HG03439 (cell line): ENCODE data around the gene GDF7.

Source experiments
- ATAC-seq: cut with Tn5 transposase; IDR thresholded peaks from one replicate; pipeline ENCODE4 v1.9.1; 2021; ENCODE audit warnings: mild to moderate bottlenecking, moderate library complexity; ENCODE audit not compliant: unreplicated experiment

The GDF7 gene

DNA sequence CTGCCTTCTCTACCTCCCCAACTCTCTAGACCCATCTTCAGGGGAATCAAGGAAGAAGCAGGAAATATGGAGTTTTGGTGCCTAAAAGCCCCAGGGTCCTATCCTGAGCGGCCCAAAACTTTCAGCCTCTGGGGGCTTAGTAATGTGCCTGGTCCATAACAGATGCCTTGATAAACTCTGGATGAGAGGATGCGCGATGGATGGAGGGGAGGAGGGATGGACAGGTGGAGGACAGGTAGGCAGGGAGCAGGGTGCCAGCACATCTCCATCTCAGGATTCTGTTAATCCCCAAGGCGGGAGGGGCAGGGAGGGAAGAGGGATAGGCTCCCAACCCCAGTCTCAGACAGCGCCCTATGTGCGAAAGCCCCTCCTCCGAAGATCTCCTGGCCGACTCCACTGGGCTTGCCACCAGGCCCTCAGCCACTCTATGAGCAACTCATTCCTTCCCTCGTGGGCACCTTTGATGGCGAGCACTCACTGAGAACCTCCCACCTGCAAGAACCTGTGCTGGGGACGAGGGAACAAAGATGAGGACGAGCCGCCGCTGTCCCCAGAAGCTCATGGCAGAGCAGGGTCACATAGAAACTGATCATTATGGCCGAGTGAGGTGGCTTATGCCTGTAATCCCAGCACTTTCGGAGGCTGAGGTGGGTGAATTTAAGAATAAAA, 39.1 kb upstream of the GDF7 start:
- no peak for ATAC-seq

GRCh38 chr2:20629181-20629580, 37.8 kb upstream of the GDF7 start:
- no peak for ATAC-seq

DNA sequence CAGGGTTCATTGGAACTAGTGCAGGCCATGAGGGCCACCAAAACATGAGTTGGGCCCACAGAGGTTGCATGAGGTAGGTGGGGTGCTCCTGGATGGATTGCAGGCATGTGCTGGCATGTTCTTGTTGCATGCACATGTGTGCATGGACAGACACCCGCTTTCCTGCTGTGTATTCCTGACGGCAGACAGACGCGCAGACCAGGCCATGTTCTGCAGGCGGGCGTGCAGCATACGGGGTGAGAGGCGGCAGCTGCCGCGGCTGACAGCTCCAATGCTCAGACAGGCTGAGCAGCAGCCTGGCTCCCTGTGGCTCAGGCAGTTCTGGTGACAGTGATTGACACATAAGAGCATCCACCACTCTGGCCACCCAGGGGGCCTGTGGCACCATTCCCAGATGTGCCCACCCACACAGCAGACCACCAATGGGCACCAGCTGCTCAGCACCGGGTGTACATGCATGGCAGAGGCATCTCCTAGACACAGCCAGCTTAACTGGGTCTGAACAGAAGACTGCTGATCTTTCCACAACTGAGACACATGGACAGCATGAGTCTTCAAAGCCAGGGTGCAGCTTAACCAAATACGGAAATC, 37.3 kb upstream of the GDF7 start:
- ATAC-seq = no peak

GRCh38 chr2:20630967-20631366, 36.0 kb upstream of the GDF7 start:
- no peak for ATAC-seq

DNA sequence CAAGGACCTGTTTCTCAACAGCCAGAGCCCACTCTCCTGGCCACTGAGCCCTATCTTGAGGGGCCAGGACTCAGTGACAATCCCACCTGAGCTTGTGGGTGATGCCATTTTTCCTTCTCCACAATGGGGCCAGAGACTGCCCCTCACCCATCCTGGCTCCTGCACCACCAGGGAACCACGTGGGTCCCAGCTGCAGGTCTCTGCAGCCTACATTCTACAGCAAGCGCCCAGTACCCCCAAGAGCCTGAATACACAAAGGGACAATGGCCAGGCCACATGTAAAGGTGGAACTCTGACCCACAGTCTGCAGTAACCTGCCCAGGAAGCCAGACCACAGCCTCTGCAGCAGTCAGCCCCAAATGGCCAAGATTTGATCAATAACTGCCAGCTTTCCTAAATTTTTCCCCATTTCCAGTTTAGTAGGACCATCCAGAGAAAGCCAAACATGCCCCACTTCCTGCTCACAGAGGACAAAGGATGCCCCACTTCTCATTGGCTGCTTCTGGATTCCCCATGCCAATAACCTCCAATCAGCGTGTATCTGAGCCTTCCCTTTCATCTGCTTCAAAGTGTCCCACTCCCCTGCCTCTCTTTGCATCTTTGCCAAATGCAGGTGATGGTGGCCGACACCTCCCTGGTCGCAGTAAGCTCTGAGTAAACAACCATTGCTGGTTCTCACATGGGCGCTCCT, 35.2 kb upstream of the GDF7 start:
- ATAC-seq = no peak

- ATAC-seq = no peak
These were observed 34.4 kb upstream of the GDF7 start for GRCh38 chr2:20632446-20632990.

DNA sequence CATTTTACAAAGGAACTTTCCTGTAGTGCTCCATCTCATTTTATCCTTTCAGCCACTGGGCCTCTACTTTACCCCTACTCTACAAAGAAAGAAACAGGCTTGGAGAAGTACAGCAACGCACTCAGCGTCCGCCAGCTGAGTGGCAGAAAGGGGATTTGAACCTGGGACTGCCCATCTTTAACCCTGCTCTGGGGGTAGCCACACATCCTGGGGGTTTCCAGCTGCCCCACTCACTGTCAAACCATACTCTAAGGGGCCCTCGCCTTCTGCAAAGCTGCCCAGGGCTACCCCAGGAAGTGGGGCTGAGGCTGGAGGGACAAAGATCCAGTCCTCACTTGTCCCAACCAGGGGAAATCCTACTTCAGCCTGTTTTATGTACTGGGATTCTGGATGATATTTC, 33.9 kb upstream of the GDF7 start:
- ATAC-seq = no peak

GRCh38 chr2:20633794-20634506, 33.0 kb upstream of the GDF7 start:
- peak; percentile 37 for ATAC-seq

GRCh38 chr2:20634507-20635112, 32.3 kb upstream of the GDF7 start:
- ATAC-seq = no peak

- ATAC-seq = no peak
These were observed 31.8 kb upstream of the GDF7 start for GRCh38 chr2:20635113-20635510.

- ATAC-seq = peak; percentile 56
These were observed 31.0 kb upstream of the GDF7 start for GRCh38 chr2:20635675-20636584.

DNA sequence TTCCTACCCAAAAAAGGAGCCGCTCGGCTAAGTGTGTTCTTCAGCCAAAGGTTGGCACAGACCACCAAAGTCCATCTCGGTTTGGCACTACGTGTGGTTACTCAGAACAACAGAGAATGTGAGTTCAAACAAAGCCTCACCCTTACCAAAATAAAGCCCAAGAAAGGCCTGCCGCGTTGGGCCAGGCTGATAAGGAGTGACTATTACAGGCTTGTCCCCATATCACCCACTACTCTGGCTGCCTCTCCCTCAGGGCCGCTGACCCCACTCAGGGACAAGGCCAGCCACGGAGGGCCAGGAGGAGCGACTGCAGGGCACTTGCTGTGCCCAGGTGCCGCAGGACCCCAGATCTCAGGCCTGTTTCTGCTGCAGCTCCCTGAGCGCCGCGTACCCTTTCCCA, 29.8 kb upstream of the GDF7 start:
- no peak for ATAC-seq

- ATAC-seq = no peak
These were observed 28.9 kb upstream of the GDF7 start for GRCh38 chr2:20638014-20638413.

DNA sequence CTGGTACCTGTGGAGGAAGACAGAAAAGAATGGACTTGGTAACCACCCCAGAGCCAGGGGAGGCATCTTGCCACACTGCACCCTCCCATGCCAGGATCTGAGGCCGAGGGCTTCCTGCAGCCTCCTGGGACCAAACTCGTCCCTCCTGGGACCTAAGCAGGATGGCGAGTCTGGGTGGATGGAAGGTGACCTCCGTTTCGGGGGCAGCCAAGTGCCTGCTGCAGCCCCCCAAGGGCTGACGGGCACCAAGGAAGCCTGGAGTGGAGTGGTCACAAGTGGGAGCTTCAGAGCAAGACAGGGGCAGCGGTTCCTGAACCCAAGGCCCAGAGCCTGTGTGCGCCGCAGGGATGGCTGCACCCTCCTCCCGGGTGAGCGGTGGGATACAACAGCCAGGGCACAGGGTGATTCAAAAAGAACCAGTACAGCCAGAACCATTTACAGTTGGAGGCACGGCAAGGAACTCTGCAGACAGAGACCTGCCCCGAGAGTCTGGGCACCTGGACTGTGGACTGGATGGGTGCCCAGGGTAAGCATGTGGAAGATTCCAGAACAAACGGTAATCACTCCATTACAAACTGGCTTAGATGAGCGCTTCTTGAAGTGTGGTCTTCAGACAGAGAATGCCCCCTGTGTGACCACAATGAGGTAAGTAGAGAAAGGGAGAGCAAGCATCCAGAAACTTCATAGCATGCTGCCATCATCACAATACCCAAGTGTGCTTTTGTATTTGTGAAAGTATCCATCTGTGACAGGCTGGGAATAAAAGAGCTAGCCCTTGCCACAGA, 28.1 kb upstream of the GDF7 start:
- ATAC-seq = no peak

DNA sequence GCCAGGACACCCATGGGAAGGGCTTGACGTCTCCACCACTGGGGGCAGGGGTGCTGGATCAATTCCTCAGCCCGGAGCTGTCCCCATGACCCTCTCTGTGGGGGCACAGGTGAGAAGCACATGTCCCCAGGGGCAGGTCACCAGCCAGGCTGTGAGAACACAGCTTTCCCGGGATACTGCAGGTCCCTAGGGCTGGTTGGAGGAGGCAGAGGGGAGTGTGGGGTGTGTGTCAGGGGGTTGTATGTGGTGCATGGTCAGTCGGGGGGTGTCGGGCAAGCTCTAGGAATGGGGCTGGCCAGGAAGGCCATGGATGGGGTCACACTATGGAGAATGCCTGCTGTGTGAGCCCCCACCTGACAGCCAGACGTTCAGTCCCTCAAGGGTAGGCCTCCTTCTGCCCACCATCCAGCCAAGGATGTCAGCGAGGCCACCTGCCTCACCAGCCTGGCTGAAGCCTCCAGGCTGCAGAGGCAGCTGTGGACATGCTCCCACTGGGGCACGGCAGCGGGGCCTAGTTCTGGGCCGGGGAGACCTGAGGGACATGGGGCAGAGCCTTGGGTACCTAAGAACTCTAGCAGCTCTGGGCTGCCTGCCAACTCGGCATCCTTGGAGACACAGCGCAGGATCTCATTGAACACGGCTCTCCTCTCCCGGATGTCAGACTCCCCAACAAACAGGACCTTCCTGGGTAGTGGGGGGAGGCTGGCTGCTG, 26.4 kb upstream of the GDF7 start:
- ATAC-seq = no peak

- ATAC-seq = no peak
These were observed 25.6 kb upstream of the GDF7 start for GRCh38 chr2:20641123-20641985.

DNA sequence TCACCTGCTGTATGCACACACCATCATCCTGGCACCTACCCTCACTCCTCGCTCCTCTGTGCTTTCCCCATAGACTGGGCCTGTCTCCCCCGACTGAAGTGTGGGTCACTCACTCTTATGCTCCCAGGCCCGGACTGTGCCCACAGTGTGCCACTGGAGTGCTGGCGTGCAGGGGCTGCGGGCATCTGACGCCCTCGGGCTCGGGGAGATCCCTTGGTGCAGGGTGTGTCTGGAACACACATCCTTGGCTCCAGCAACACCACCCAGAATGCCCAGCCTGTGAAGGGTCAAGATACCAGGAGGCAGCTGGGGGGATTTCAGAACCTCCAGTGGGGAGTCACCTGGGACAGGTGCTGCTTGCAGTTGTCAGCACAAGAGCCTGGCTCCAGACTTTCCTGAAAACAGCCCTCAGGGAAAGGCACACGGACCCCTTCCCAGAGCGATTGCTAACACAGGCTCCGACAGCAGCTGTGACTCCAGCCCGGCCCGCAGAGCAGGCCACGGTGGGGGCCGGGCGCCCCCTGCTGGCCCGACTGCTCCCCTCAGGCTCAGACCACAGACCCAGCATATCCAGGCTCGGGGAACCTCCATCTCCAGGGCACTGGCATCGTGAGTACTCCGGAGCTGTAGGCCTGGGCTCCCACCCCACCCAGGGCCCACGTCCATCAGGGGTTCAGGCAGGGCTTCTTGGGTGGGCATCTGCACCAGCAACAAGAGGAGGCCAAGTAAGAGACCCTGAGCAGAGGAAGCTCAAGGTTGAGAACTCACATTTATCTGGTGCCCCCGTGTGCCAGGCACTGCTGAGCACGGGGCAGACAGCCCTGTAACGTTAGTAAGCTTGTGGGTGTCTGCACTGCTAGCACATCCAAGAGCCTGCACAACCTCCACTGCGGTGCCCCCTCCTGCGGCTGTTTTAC, 24.6 kb upstream of the GDF7 start:
- ATAC-seq = peak; percentile 83
